Esophagus (tissue), 2 donors: ENCODE data around the gene SLC49A3. TPM values are rescaled to one million over a fixed set of nuclear protein-coding genes. Genes with fewer than 3 reads are reported as not detected.
"Not testable (repeated sequence)": the region's sequence is repeated elsewhere in the genome, so short reads cannot be mapped to it uniquely, and the experiment has no call there.

Source experiments
- H3K27ac ChIP-seq, 2 donors: one replicate each; pipeline ENCODE4 v1.5.1; 2013; ENCODE audit warnings: low read depth in 2 of 2, mild to moderate bottlenecking in 2 of 2, inconsistent platforms in 1 of 2, low read length in 1 of 2, moderate library complexity in 1 of 2
- H3K27me3 ChIP-seq, 2 donors: one replicate each; pipeline ENCODE4 v1.6.1; 2013; ENCODE audit warnings: low read length in 2 of 2, control low read depth in 1 of 2, mild to moderate bottlenecking in 1 of 2; ENCODE audit not compliant: insufficient read depth in 2 of 2, control insufficient read depth in 1 of 2
- H3K36me3 ChIP-seq, 2 donors: one replicate each; pipeline ENCODE4 v1.6.1; 2013; ENCODE audit warnings: low read length in 1 of 2; ENCODE audit not compliant: control insufficient read depth in 2 of 2, insufficient read depth in 2 of 2
- H3K4me1 ChIP-seq, 2 donors: one replicate each; pipeline ENCODE4 v1.6.1; 2013; ENCODE audit warnings: low read length in 1 of 2; ENCODE audit not compliant: control insufficient read depth in 2 of 2, insufficient read depth in 2 of 2
- H3K4me3 ChIP-seq, 2 donors: one replicate each; pipeline ENCODE4 v1.5.1; 2013; ENCODE audit warnings: low read length in 2 of 2, mild to moderate bottlenecking in 2 of 2, low read depth in 1 of 2, moderate library complexity in 1 of 2
- H3K9me3 ChIP-seq, 2 donors: one replicate each; pipeline ENCODE4 v1.6.1; 2013; ENCODE audit warnings: mild to moderate bottlenecking in 2 of 2, low read depth in 1 of 2, low read length in 1 of 2, moderate library complexity in 1 of 2; ENCODE audit not compliant: control insufficient read depth in 2 of 2, insufficient read depth in 1 of 2
- WGBS, 2 donors: extraction: QIAGEN DNeasy Blood & Tissue Kit; methylation state at CpG; one replicate each; pipeline ENCODE4 v1.1.7; 2013; 5-methylcytosine and 5-hydroxymethylcytosine counted together
- polyA plus RNA-seq, 2 donors: library from polyadenylated mRNA; stranded (reverse); fragments of 200-250 nt; gene quantifications; one replicate each; pipeline ENCODE4 v1.2.3, GENCODE V29; 2013
- donor health status: healthy with polysubstance abuse.
- donor health status: Bipolar disorder and iron deficiency.

The SLC49A3 gene
- polyA plus RNA-seq, 2 donors = 3.8 to 7.2 TPM

- Histone ChIP-seq H3K27ac (no peak overlapping the region), H3K4me3 (no peak overlapping the region), H3K4me1 (no peaks in the 10 kb centered on the region), H3K27me3 (no peaks in the 10 kb centered on the region), H3K36me3 (no peaks in the 10 kb centered on the region), H3K9me3 (peaks cover 11 to 22% of the 10 kb centered on the region in 2 donors)
- WGBS, 2 donors = 71 to 74% methylated on average over 13 of the region's 13 CpGs
Measured at GRCh38 chr4:636628-637159, 52.3 kb downstream of the SLC49A3 start.

GRCh38 chr4:635851-636627 lies 52.9 kb downstream of the SLC49A3 start:
- Histone ChIP-seq H3K4me3 (no peak overlapping the region), H3K36me3 (no peaks in the 10 kb centered on the region), H3K4me1 (no peaks in the 10 kb centered on the region), H3K27me3 (no peaks in the 10 kb centered on the region), H3K9me3 (peaks cover 8 to 24% of the 10 kb centered on the region in 2 donors), H3K27ac (no peak overlapping the region)
- WGBS, 2 donors = 82 to 83% methylated on average over 21 to 22 of the region's 22 CpGs

GRCh38 chr4:635066-635835 lies 53.7 kb downstream of the SLC49A3 start:
- WGBS, 2 donors = 87 to 88% methylated on average over 44 to 46 of the region's 46 CpGs
- peaks cover 8 to 24% of the 10 kb centered on the region in 2 donors for H3K9me3 ChIP-seq
- not testable (repeated sequence) for H3K4me3 ChIP-seq, H3K36me3 ChIP-seq, H3K4me1 ChIP-seq, H3K27me3 ChIP-seq, H3K27ac ChIP-seq

- 67 to 72% methylated on average over 19 to 23 of the region's 23 CpGs for WGBS, 2 donors
- Histone ChIP-seq H3K9me3 (peaks cover 8 to 24% of the 10 kb centered on the region in 2 donors), H3K27ac (no peak overlapping the region), H3K4me3 (no peak overlapping the region), H3K4me1 (no peaks in the 10 kb centered on the region), H3K27me3 (no peaks in the 10 kb centered on the region), H3K36me3 (no peaks in the 10 kb centered on the region)
Measured at GRCh38 chr4:634599-634985, 54.4 kb downstream of the SLC49A3 start.

GRCh38 chr4:633976-634598 lies 54.9 kb downstream of the SLC49A3 start:
- Histone ChIP-seq H3K4me1 (no peaks in the 10 kb centered on the region), H3K27me3 (no peaks in the 10 kb centered on the region), H3K36me3 (no peaks in the 10 kb centered on the region), H3K4me3 (no peak overlapping the region), H3K27ac (no peak overlapping the region), H3K9me3 (peaks cover 8 to 24% of the 10 kb centered on the region in 2 donors)
- 59 to 70% methylated on average over 14 to 15 of the region's 15 CpGs for WGBS, 2 donors

- no peak overlapping the region for H3K4me3 ChIP-seq
- H3K4me1 ChIP-seq = no peaks in the 10 kb centered on the region
- no peaks in the 10 kb centered on the region for H3K36me3 ChIP-seq
- 50 to 56% methylated on average over 9 of the region's 9 CpGs for WGBS, 2 donors
- H3K27me3 ChIP-seq = no peaks in the 10 kb centered on the region
- peaks cover 8 to 24% of the 10 kb centered on the region in 2 donors for H3K9me3 ChIP-seq
- H3K27ac ChIP-seq = no peak overlapping the region
Measured at GRCh38 chr4:633406-633805, 55.5 kb downstream of the SLC49A3 start.

GRCh38 chr4:632926-633325 lies 56.0 kb downstream of the SLC49A3 start:
- peaks cover 8 to 24% of the 10 kb centered on the region in 2 donors for H3K9me3 ChIP-seq
- WGBS, 2 donors = 73 to 80% methylated on average over 4 to 6 of the region's 6 CpGs
- no peak overlapping the region for H3K4me3 ChIP-seq
- H3K4me1 ChIP-seq = no peaks in the 10 kb centered on the region
- H3K27me3 ChIP-seq = no peaks in the 10 kb centered on the region
- no peaks in the 10 kb centered on the region for H3K36me3 ChIP-seq
- no peak overlapping the region for H3K27ac ChIP-seq

- Histone ChIP-seq H3K4me3 (no peak overlapping the region), H3K27ac (no peak overlapping the region), H3K4me1 (no peaks in the 10 kb centered on the region), H3K36me3 (no peaks in the 10 kb centered on the region), H3K9me3 (peaks cover 8 to 24% of the 10 kb centered on the region in 2 donors), H3K27me3 (no peaks in the 10 kb centered on the region)
- 90 to 91% methylated on average over 16 of the region's 16 CpGs for WGBS, 2 donors
Measured at GRCh38 chr4:632196-632790, 56.7 kb downstream of the SLC49A3 start.
